Stimulated activated CD4-positive, alpha-beta T cell treated with anti-CD3 and anti-CD28 coated beads, Interleukin-12 subunit alpha, Interleukin-12 subunit beta, amount 100 ng/mL, for 4 hours (primary cell): ENCODE data around the gene CTSZ.

Experiments used
- DNase-seq: peaks from one replicate; pipeline ENCODE4 v3.0.0-alpha.2; 2020

The CTSZ gene

DNA sequence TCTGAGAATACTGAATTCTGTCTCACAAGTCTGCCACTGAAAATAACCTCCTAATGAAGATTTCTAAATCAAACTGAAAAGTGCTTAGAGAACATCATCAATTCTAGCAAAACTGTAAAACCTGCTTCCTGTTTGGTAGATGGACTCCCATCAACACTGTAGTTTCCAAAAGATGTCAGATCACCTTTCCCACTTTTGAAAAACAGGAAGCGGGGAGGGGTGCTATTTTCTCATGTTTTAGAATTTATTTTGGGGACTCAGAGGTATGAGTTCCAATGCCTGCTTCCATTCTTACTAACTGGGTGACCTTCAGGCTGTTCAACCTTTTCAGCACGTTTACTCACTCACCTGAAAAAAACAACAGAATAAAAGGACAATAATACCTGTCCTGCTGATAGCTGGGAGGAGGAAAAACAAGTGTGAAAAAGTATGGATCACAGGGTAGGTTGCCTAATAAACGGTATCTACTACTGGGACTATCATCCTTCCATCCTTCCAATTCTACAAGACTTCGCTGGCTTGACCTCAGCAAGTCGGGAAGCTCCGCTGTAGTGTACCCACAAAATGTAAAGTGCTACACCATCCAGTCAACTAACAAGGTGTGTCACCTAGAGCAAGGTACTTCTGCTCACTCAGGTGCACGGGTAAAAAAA, 24.0 kb upstream of the CTSZ start:
- DNase-seq, result no peak

DNA sequence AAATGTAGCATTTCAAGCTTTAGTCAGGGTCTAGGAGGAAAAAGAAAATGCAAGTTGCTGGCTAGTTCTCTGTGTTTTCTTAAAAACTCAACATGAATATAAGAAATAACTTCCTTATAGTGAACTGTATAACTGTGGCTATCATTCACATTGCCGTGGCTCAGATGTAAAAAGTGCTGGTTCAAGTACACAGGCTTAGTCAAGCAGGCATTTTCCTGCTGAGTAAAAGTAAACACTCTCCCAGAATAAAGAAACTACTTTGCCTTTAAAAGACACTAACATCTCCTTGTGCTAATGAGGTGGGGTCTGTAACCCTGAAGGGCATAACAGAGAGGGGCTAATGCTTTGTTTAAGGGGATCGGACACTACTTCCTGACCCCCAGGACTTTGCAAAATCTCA, 21.8 kb upstream of the CTSZ start:
- DNase-seq, result no peak

DNA sequence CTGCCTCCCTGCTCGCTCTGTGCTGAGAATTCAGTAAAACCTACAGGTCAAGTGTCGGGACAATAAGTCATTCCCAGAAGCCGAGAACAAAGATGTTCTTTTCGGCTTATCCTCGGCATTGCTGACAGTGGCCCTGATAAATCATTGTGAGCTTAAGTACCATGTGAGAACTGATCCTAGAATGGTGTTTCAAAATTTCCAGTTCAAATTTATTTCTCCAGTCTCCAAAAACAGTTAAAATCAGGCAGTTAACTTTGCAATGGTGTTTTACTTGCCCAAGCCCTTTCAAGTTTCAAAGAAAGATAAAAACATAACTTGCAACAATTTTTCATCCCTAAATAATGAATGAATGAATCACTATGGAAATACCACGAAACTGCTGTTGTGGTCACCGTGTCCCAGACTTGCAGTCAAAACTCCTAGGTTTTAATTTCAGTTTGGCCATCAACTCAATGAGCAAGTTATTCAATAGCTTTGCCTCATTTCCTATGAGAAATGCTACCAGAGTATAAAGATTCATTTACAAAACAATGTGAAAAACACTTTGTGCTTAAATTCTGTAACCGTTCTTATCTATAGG, 20.8 kb upstream of the CTSZ start:
- DNase-seq, result no peak

- no peak for DNase-seq
Observed at GRCh38 chr20:59026904-59027740, 20.1 kb upstream of the CTSZ start.

DNA sequence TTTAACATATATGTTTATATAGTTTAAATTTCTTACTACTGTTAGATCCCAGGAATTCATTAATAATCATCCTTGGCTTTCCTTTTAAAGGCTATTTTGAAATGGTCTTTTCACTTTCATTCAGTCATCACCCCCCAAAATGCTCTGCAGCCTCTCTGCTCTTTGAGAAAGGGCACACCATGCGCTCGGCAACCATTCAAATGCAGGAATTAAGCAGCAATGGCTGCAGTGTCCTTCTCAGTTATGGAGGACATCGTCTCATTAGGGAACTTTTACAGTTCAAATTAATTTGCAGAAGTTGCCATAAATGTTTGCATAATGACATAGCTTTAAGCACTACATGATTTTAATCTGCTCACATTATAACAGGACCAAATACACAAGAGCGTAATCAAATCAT, 18.5 kb upstream of the CTSZ start:
- DNase-seq, result no peak

- DNase-seq, result no peak
Observed at GRCh38 chr20:59025086-59025485, 18.0 kb upstream of the CTSZ start.

GRCh38 chr20:59024111-59024530, 17.1 kb upstream of the CTSZ start:
- DNase-seq, result no peak

- no peak for DNase-seq
Observed at GRCh38 chr20:59023616-59024015, 16.6 kb upstream of the CTSZ start.

- DNase-seq, result no peak
Observed at GRCh38 chr20:59022754-59023153, 15.7 kb upstream of the CTSZ start.

- no peak for DNase-seq
Observed at GRCh38 chr20:59020938-59021551, 14.0 kb upstream of the CTSZ start.

- no peak for DNase-seq
Observed at GRCh38 chr20:59019217-59019616, 12.2 kb upstream of the CTSZ start, which contains the start of gene TUBB1. Gene TUBB1, plus strand, starts transcription at chr20:59019429. Its CDS starts 94 bp downstream, at chr20:59019523.

DNA sequence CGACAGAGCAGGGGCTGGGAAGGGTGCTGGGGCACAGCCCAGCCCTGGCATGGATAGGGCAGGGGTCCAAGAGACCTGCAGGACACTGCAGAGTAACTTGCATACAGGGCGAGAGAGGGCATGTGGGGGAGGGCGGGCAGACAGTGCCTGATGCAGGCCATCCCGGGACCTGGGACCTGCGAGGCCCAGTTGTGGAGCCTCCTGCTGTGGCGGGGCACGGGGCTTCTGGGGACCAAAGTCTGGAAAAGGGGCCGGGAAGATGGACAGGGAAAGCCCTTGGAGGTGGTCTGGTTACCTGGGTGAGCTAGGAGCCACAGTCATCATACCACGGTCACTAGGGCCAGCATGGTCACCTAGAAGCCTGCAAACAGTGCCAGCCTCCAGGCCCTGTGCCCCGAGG, 11.8 kb upstream of the CTSZ start:
- no peak for DNase-seq

DNA sequence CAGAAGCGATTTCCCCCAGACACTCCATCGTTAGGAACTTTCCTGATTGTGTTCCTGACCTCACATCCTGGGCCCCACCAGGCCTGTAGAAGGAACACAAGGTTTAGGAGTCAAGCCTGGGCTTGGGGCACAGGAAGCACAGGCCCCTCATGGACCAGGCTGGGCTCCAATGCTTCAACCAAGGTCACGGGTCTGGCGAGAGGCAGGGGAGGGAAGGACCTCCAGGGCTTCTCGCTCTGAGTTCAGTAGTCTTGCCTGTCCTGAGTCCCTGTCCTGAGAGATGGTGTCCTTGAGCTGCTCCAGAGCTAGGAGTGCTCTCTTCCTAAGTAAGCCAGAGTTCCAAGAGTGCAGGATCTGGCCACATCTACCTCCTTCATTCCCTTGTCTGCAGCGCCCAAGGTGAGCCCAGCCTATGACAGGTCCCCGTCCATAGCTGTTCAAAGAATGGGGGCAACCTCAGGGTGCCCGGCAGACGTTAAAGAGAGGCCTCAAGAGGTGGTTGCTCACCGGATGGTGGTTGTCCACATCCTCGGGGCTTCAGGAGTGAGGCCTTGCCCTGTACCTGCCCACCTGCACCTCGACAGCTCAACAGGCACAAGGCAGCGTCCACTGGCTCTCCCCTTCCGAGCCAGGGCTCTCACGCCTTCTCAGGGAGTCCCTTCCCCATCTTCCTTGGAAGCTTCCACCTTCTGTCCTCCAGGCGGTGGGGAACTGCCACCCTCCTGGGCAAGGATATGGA, 10.6 kb upstream of the CTSZ start:
- no peak for DNase-seq

GRCh38 chr20:59016795-59017492, 9.9 kb upstream of the CTSZ start:
- DNase-seq, result no peak

DNA sequence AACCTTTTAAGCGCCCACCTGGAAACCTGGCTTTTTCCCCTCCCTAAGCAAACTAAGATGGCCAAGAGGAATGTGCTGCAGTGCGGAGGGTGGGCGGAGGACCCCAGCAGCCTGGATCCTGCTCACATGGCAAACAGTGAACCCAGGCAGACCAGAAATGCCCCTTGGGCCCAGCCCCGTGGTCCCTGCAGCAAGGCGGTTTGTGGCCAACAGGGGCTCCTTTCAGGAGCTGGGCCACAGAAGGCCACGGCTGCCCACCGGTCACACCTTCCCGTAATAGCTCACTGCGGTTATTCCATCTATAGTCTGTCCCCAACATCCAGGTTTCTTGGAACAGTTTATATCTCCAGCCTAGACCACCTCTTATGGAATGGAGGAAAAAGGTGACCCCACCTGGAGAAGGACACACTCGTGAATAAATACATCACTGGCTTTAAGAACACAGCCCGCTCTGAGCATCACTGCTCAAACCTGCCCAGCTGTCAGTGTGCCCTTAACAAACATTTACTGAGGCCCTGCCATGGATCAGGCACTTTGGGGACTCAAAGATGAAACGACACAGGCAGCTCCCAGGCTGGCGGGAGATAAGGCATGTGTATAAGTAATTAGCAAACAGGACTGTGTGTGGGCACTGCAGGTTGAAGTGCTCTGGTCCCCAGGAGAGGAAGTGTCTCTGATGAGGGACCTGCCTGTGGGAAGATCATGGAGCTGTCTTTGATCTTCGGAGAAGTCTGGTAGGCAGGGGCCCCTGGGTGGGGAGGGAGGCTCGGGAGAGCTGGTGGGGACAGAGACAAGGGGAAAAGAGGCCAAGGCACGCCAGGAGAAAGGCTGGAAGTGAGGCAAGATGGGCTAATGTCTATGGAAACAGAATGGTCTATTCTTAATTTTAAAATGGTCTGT, 9.0 kb upstream of the CTSZ start:
- DNase-seq, result no peak

DNA sequence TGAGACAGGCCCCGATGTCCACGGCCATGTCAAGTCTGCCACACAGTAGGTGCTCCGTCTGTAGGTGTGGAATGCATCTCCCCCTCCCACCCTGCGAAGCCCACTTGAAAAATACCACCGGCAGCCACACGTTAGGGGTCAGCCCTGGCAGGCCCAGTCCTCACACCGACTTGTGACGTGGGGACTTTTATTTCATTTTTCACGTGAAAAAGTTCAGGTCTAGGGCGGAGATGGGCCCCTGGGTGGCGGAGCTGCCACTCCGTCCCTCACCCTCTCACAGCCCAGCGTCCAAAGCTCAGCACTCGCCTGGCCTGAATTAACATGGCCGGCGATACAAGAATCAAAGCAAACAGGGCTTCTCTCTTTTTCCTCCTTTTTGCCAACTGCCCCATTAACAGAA, 8.4 kb upstream of the CTSZ start:
- DNase-seq, result no peak

GRCh38 chr20:59014680-59015389, 7.8 kb upstream of the CTSZ start:
- DNase-seq, result no peak

- no peak for DNase-seq
Observed at GRCh38 chr20:59013959-59014608, 7.0 kb upstream of the CTSZ start.

- DNase-seq, result no peak
Observed at GRCh38 chr20:59013031-59013951, 6.2 kb upstream of the CTSZ start.
